LoVo (cell line): ENCODE measurements around the gene RAB20.
"Not testable (repeated sequence)": the region's sequence is repeated elsewhere in the genome, so short reads cannot be mapped to it uniquely, and the experiment has no call there.

ENCODE experiments used
- DNase-seq: peaks from one replicate; pipeline ENCODE4 v3.0.0-alpha.2; 2016; ENCODE audit warnings: low spot score

RAB20 gene

DNA sequence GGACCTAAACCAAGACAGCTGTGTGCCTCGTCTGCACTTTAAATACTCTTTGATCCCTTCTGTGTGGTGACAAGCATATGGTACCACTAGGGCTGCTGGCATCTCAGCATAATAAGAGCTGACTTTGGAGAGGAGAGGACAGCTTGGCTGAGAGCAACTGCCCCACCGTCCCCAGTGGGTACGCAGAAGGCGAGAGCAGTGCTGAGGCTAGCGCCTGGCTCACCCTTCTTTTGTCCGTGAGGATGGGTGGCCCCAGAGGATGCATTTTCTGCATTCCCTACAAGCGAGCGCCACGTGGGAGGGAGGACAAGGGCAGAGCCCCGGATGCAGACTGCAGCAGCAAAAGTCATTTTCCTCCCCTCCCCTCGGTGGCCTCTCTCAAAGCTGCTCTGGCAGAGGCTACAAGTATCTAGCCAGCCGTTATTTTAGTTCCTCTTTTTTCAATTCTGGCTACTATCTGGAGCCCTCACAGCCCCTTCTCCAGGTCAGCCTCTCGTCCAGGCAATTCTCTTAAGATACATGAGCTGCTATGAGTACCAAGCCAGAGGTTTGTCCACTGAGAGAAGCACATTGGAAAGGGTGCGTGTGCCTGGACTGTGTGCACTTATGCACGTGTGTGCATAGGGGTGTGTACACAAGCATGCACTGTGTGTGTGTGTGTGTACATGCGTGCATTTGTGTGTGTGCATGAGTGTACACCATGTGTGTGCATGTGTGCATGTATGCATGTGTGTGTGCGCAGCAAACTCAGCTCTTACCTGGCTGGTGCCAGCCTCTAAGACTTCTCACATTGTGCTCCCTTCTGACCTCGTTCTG, 51.3 kb downstream of the RAB20 start:
- DNase-seq = no peak

GRCh38 chr13:110509478-110509926, 52.0 kb downstream of the RAB20 start:
- DNase-seq = no peak

- peak; percentile 82 for DNase-seq
Observed at GRCh38 chr13:110507678-110508381, 53.7 kb downstream of the RAB20 start.

DNA sequence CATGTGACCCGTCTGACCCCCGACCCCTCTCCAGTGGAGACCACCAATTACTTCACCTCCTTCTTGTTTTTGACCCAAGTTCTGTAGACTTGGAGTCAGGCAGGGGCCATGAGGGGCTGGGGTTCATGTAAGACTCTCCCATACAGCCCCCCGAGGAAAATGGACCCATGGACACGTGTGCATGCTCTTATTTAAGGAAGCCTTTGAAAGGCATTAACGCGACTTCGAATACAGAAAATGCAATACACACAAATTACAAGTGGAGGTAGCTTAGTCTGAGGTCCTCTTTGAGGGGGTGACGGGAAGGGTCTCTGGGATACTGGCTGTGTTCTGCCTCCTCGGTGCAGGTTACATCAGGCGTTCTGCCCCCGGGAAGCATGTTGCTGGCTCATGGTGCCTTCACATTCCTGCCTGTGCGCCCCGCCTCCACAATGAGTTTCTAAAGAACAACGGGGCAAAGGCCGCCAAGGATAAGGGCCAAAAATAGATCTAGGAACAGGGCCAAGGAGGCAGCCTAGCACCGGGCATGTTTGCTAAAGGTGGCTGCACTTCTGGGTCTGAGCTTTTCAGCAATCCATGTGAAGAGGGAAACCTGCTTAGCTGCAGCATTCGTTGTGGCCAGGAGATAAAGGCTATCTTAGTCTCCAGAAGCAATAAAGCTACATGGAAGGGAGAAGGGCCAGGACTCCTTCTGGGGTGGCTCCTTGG, 54.5 kb downstream of the RAB20 start:
- peak; percentile 90 for DNase-seq

GRCh38 chr13:110506396-110506795, 55.1 kb downstream of the RAB20 start:
- no peak for DNase-seq

- no peak for DNase-seq
Observed at GRCh38 chr13:110505594-110505993, 55.9 kb downstream of the RAB20 start.

GRCh38 chr13:110503979-110504499, 57.5 kb downstream of the RAB20 start:
- no peak for DNase-seq

GRCh38 chr13:110503037-110503901, 58.3 kb downstream of the RAB20 start:
- no peak for DNase-seq

GRCh38 chr13:110501188-110501587, 60.3 kb downstream of the RAB20 start:
- DNase-seq = no peak

DNA sequence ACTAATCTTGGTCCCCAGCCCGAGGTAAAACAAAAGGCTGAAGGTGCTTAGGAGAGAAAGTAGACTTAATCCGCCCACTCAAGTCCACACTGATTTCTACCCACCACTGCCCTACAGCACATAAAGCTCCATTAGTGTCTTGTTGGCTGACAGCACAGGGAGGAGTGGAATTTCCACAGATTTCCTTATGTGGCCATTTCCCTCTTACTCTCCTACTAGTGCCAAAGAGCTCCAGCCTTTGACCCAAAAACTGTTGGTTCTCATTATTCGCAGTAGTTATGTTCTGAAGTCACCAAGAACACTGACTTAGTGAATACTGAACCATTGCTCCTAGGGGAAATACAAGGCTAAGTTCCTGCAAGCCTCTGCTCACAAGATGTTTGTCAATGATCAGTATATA, 61.2 kb downstream of the RAB20 start:
- no peak for DNase-seq

DNA sequence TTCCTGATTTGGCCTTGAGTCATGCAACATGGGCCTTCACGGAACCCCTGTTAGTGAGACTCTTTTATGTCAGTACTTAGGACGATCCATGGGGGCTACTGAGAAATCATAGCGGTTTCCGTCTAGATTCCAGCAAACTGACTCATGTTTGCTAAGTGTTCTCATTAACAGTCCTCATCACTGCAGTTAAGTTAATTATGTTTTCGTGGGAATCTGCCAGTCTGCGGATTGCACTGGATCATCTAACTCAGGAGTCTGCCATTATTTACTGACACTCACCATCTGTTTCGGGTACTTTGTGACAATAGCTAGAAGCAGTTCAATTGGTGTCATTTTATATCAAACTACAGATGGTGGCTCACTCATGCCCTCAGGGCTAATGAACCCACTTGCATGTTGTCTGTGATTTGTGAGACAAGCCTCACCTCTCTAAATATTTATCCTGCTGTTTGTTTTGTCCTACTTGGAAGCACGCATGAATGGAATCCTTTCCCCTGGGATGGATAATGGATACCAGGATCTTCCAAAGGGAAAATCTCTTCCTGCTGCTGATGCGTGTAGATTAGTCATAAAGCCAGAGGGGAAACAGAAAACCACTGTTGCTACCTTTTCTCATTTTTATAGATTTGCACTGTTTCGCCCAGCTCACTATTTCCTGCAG, 61.8 kb downstream of the RAB20 start:
- DNase-seq = no peak

GRCh38 chr13:110498765-110499164, 62.8 kb downstream of the RAB20 start:
- no peak for DNase-seq

GRCh38 chr13:110498327-110498726, 63.2 kb downstream of the RAB20 start:
- no peak for DNase-seq

- not testable (repeated sequence) for DNase-seq
Observed at GRCh38 chr13:110497896-110498295, 63.6 kb downstream of the RAB20 start.

GRCh38 chr13:110497003-110497402, 64.5 kb downstream of the RAB20 start:
- no peak for DNase-seq

- DNase-seq = no peak
Observed at GRCh38 chr13:110496281-110496680, 65.2 kb downstream of the RAB20 start.

- DNase-seq = no peak
Observed at GRCh38 chr13:110495881-110496280, 65.6 kb downstream of the RAB20 start.

GRCh38 chr13:110495376-110495775, 66.1 kb downstream of the RAB20 start:
- DNase-seq = no peak

DNA sequence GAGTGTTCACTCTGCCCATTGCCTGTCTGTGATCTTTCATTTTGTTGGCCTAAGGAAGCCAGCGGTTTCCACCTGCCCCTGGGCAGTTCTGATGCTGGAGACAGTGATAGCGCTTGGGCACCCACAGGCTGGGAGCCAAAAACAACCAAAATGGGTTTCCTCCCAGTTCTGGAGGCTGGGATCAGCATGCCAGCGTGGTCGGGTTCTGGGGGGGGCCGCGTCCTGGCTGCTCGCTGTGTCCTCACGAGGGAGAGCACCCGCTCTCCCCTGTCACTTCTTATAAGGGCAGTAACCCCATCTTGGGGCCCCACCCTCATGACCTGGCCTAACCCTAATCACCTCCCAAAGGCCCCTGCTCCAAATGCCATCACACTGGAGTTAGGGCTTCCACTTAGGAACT, 67.9 kb downstream of the RAB20 start:
- DNase-seq = no peak

DNA sequence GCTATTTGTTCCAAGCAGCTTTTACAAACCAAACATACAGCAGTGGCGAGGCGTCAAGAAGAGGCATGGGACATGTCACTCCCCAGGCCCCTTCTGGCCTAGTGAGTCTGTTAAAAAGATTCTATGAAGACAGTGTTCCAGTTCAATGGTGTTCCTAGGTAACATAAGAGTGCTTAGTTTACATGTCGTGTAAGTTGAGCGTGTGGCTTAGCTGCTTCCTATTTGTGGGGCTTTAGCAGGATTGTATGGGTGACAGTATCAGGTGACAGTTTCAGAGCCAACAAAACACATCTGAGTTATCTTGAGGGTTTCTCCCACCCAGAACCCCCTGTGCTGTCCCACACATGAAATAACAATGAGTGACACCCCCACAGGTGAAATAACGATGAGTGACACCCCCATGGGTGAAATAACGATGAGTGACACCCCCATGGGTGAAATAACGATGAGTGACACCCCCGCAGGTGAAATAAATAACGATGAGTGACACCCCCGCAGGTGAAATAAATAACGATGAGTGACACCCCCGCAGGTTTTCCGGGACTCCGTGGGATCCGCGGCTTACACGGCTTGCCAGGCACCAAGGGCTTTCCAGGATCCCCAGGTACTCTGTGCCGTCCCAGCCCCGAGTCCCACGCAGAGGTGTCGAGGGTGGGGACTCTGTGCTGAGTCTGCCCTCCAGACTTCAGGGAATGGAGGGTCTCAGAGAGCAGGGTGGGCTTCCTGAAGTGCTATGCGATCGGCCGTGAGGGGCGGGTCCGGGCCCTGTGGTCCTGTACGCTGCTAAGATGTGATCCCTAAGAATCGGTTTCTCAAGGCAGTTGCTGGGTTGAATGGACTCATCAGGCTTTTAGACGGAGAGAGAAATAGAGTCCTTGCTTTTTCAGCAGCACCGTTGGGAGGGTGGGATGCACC, 68.6 kb downstream of the RAB20 start:
- no peak for DNase-seq
